ENCODE data around the gene NFASC. TPM values are rescaled to one million over a fixed set of nuclear protein-coding genes. Genes with fewer than 3 reads are reported as not detected.

NFASC gene
- total RNA-seq, 4 donors from 2014 or later, result 10.3 to 18.4 (median 10.9) TPM

DNA sequence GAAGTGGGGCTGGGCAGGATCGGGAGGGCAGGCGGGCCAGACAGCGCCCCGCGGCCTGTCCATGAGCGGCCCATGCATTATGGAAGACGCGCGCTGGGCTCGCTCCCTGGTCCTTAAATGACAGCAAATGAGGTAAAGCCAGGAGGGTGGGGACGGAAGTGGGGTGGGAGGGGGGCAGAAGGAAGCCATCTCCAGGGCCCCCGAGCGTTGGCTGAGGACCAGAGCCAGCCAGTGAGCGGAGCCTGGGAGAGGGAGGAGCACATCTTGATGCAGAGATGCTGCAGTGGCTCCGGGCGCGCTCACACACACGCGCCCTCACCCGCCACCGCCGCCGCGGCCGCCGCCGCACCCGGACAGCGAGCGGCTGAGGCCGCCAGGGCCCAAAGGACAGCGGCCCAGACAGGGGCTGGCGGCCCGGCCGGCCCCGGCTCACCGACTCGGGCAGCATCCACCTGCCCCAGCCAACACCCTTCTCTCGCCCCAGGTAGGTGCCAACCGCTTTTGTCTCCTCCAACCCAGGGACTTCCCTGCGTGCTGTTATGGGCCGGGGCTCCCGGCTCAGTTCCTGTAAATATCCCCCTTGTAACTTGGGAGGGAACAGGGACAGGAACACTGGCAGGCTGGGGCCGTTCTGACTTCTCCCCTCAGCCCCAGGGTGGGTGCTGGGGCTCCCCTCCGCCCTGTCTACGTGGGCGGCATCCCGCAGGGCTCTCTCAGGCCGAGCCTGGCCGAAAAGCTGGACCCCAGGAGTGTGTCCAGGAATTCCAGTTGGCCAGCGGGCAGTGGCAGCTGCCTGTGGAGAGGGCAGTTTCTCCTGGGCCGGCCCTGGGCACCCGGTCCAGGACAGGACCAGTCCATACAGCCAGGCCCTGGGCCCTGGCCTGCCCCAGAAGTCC, 172.5 kb downstream of the NFASC start, which contains the start of gene CNTN2:
CNTN2 (plus strand) TSS at position 302 of the 896 bp plus-strand sequence. CDS start 9,974 bp downstream, outside the sequence.
- DNase-seq (ENCODE audit: low spot score) (no peak), ATAC-seq (ENCODE audit: low FRiP score) (no peak)

GRCh38 chr1:205043866-205044265, 173.2 kb downstream of the NFASC start:
- no peak for ATAC-seq (ENCODE audit: low FRiP score)
- TF ChIP-seq, protein P1, sequence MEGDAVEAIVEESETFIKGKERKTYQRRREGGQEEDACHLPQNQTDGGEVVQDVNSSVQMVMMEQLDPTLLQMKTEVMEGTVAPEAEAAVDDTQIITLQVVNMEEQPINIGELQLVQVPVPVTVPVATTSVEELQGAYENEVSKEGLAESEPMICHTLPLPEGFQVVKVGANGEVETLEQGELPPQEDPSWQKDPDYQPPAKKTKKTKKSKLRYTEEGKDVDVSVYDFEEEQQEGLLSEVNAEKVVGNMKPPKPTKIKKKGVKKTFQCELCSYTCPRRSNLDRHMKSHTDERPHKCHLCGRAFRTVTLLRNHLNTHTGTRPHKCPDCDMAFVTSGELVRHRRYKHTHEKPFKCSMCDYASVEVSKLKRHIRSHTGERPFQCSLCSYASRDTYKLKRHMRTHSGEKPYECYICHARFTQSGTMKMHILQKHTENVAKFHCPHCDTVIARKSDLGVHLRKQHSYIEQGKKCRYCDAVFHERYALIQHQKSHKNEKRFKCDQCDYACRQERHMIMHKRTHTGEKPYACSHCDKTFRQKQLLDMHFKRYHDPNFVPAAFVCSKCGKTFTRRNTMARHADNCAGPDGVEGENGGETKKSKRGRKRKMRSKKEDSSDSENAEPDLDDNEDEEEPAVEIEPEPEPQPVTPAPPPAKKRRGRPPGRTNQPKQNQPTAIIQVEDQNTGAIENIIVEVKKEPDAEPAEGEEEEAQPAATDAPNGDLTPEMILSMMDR (IDR thresholded peaks at IDR 0.05), result no peak
- DNase-seq (ENCODE audit: low spot score), result no peak

More for the DNA sequence above, 172.5 kb downstream of the NFASC start, which contains the start of gene CNTN2:
- TF ChIP-seq, protein P1 (IDR thresholded peaks at IDR 0.05), result no peak

- TF ChIP-seq, protein P1 (IDR thresholded peaks at IDR 0.05), result no peak
- DNase-seq (ENCODE audit: low spot score) (no peak), ATAC-seq (ENCODE audit: low FRiP score) (no peak)
Measured at GRCh38 chr1:205044741-205045140, 174.1 kb downstream of the NFASC start.

- DNase-seq (ENCODE audit: low spot score) (no peak), ATAC-seq (ENCODE audit: low FRiP score) (no peak)
- TF ChIP-seq, protein P1 (IDR thresholded peaks at IDR 0.05), result no peak
Measured at GRCh38 chr1:205045146-205045545, 174.5 kb downstream of the NFASC start.

GRCh38 chr1:205046870-205047269, 176.2 kb downstream of the NFASC start:
- ATAC-seq (ENCODE audit: low FRiP score) (no peak), DNase-seq (ENCODE audit: low spot score) (no peak)
- TF ChIP-seq, protein P1 (IDR thresholded peaks at IDR 0.05), result no peak

- ATAC-seq (ENCODE audit: low FRiP score), result no peak
Measured at GRCh38 chr1:205047764-205048231, 177.1 kb downstream of the NFASC start.

More at GRCh38 chr1:205047764-205048231, 177.1 kb downstream of the NFASC start:
- TF ChIP-seq, protein P1 (IDR thresholded peaks at IDR 0.05), result no peak
- no peak for DNase-seq (ENCODE audit: low spot score)
